Measurements from ENCODE around the gene IFIT5. TPM values are rescaled to one million over a fixed set of nuclear protein-coding genes. Genes with fewer than 3 reads are reported as not detected.
"Not testable (repeated sequence)": the region's sequence is repeated elsewhere in the genome, so short reads cannot be mapped to it uniquely, and the experiment has no call there.

Gene IFIT5
- total and polyA plus RNA-seq, 8 donors: 0.58 to 22.6 (median 7.9) TPM

GRCh38 chr10:89442289-89442688 lies 27.9 kb downstream of the IFIT5 start:
- Histone ChIP-seq H3K4me1 (peaks cover 0 to 4% (median 0%) of the 10 kb centered on the region in 4 donors), H3K36me3 (no peaks in the 10 kb centered on the region), H3K27me3 (no peaks in the 10 kb centered on the region), H3K4me3 (no peak overlapping the region), H3K27ac (no peak overlapping the region), H3K9me3 (peaks cover 0 to 17% (median 6%) of the 10 kb centered on the region in 4 donors)
- DNase-seq: no peak
- TF ChIP-seq POLR2A (IDR thresholded peaks at IDR 0.05) (no peak), POLR2AphosphoS5 (IDR thresholded peaks at IDR 0.05) (no peak), EP300 (IDR thresholded peaks at IDR 0.05) (no peak), CTCF (IDR thresholded peaks at IDR 0.05) (no peak)
- 62 to 83% (median 81%) methylated on average over 1 of the region's 1 CpG for WGBS, 5 donors
- intact Hi-C loops (cut with DNase I; ENCODE audit: low total_unique reads): no loop called here

- WGBS, 5 donors: 92 to 99% (median 96%) methylated on average over 7 of the region's 7 CpGs
- H3K27ac ChIP-seq; DNase-seq; H3K4me1 ChIP-seq; H3K27me3 ChIP-seq; intact Hi-C loops (cut with DNase I; ENCODE audit: low total_unique reads); H3K36me3 ChIP-seq; H3K4me3 ChIP-seq: not testable (repeated sequence)
- H3K9me3 ChIP-seq: peaks cover 0 to 17% (median 6%) of the 10 kb centered on the region in 4 donors
These were observed 30.5 kb downstream of the IFIT5 start for GRCh38 chr10:89444819-89445218.

GRCh38 chr10:89450901-89451300 lies 36.5 kb downstream of the IFIT5 start:
- H3K4me1 ChIP-seq: no peaks in the 10 kb centered on the region
- 32 to 43% (median 39%) methylated on average over 2 of the region's 2 CpGs for WGBS, 5 donors
- H3K27ac ChIP-seq: no peak overlapping the region
- H3K4me3 ChIP-seq: no peak overlapping the region
- TF ChIP-seq POLR2AphosphoS5 (IDR thresholded peaks at IDR 0.05) (no peak), POLR2A (IDR thresholded peaks at IDR 0.05) (no peak), CTCF (IDR thresholded peaks at IDR 0.05) (no peak), EP300 (IDR thresholded peaks at IDR 0.05) (no peak)
- peaks cover 0 to 9% (median 2%) of the 10 kb centered on the region in 4 donors for H3K9me3 ChIP-seq
- H3K27me3 ChIP-seq: no peaks in the 10 kb centered on the region
- intact Hi-C loops (cut with DNase I; ENCODE audit: low total_unique reads): no loop called here
- no peaks in the 10 kb centered on the region for H3K36me3 ChIP-seq
- no peak for DNase-seq

- no peak overlapping the region for H3K4me3 ChIP-seq
- WGBS, 5 donors: 65 to 70% (median 68%) methylated on average over 1 of the region's 1 CpG
- TF ChIP-seq POLR2AphosphoS5 (IDR thresholded peaks at IDR 0.05): no peak
- no peak for TF ChIP-seq POLR2A (IDR thresholded peaks at IDR 0.05)
- no peak for TF ChIP-seq CTCF (IDR thresholded peaks at IDR 0.05)
- TF ChIP-seq EP300 (IDR thresholded peaks at IDR 0.05): no peak
- no peaks in the 10 kb centered on the region for H3K36me3 ChIP-seq
- H3K9me3 ChIP-seq: no peaks in the 10 kb centered on the region
- no peak for DNase-seq
- H3K27me3 ChIP-seq: no peaks in the 10 kb centered on the region
- H3K27ac ChIP-seq: no peak overlapping the region
- intact Hi-C loops (cut with DNase I; ENCODE audit: low total_unique reads): no loop called here
- H3K4me1 ChIP-seq: no peaks in the 10 kb centered on the region
These were observed 37.8 kb downstream of the IFIT5 start for GRCh38 chr10:89452193-89452592.

- intact Hi-C loops (cut with DNase I; ENCODE audit: low total_unique reads): no loop called here
- WGBS, 5 donors: 54 to 79% (median 70%) methylated on average over 1 of the region's 1 CpG
- H3K9me3 ChIP-seq: no peaks in the 10 kb centered on the region
- H3K4me1 ChIP-seq: peaks cover 0 to 3% (median 0%) of the 10 kb centered on the region in 4 donors
- DNase-seq: no peak
- TF ChIP-seq POLR2A (IDR thresholded peaks at IDR 0.05): no peak
- no peak for TF ChIP-seq EP300 (IDR thresholded peaks at IDR 0.05)
- TF ChIP-seq CTCF (IDR thresholded peaks at IDR 0.05): no peak
- TF ChIP-seq POLR2AphosphoS5 (IDR thresholded peaks at IDR 0.05): no peak
- H3K4me3 ChIP-seq: no peak overlapping the region
- H3K27me3 ChIP-seq: no peaks in the 10 kb centered on the region
- no peak overlapping the region for H3K27ac ChIP-seq
- H3K36me3 ChIP-seq: no peaks in the 10 kb centered on the region
These were observed 40.4 kb downstream of the IFIT5 start for GRCh38 chr10:89454561-89455347.
